Adrenal gland (tissue), 19 donors: ENCODE measurements around the gene ZMYM1. TPM values are rescaled to one million over a fixed set of nuclear protein-coding genes. Genes with fewer than 3 reads are reported as not detected.
A peak's percentile ranks its signal among the peaks of the same experiment; 100 is the strongest.

Experiments used
- DNase-seq, 7 donors: peaks; one replicate each; pipeline ENCODE4 v3.0.0-alpha.2; 2019 to 2020
- H3K27ac ChIP-seq, 5 donors: fragments of 200-600 bp; sonication (generic) in 4 of 5; 1 replicate in 3 of 5; 2 replicates in 2 of 5; pipeline versions ENCODE4 v1.5.1 to v1.8.0; 2016 to 2020; ENCODE audit warnings: mild to moderate bottlenecking in 1 of 5
- H3K27me3 ChIP-seq: fragments of 200-600 bp; 2 replicates; pipeline ENCODE4 v1.8.0; 2021
- H3K36me3 ChIP-seq, 2 donors: fragments of 200-600 bp; replicated peaks in 1 of 2; 1 replicate in 1 of 2; 2 replicates in 1 of 2; pipeline versions ENCODE4 v1.5.1 to v1.8.0; 2018 to 2022
- H3K4me1 ChIP-seq, 2 donors: fragments of 200-600 bp; replicated peaks in 1 of 2; 1 replicate in 1 of 2; 2 replicates in 1 of 2; pipeline versions ENCODE4 v1.5.1 to v1.8.0; 2018 to 2021
- H3K4me3 ChIP-seq, 4 donors: fragments of 200-600 bp; sonication (generic) in 3 of 4; one replicate each; pipeline ENCODE4 v1.5.1; 2016 to 2018
- H3K9me3 ChIP-seq, 3 donors: fragments of 200-600 bp; sonication (generic) in 1 of 3; replicated peaks in 1 of 3; 1 replicate in 2 of 3; 2 replicates in 1 of 3; pipeline versions ENCODE4 v1.5.1 to v1.8.0; 2016 to 2021
- CTCF ChIP-seq, 6 experiments: fragments of 450-650 bp in 4 of 6; fragments of 200-600 bp in 2 of 6; sonication (generic) in 1 of 6; IDR thresholded peaks; 1 replicate in 5 of 6; 2 replicates in 1 of 6; pipeline versions ENCODE4 v1.5.1 to v1.8.0; 2016 to 2021; ENCODE audit warnings: antibody characterized with exemption in 6 of 6, mild to moderate bottlenecking in 2 of 6, moderate library complexity in 1 of 6
- POLR2A ChIP-seq, 2 donors: fragments of 450-650 bp; IDR thresholded peaks; one replicate each; pipeline ENCODE4 v1.6.1; 2017; ENCODE audit warnings: antibody characterized with exemption in 2 of 2, mild to moderate bottlenecking in 2 of 2, moderate library complexity in 1 of 2
- WGBS, 4 donors: extraction: QIAGEN DNeasy Blood & Tissue Kit in 2 of 4; methylation state at CpG; one replicate each; pipeline versions ENCODE4 v1.1.5 to v1.1.7; 2013 to 2017; 5-methylcytosine and 5-hydroxymethylcytosine counted together
- intact Hi-C, 2 donors: fragments of 100-400 bp; cut with DNase I; formaldehyde crosslinking; loops; one replicate each; pipeline versions ENCODE4 v1.14.1 to v1.15.0; 2022 to 2023
- long read RNA-seq, 10 donors: library from polyadenylated mRNA in 3 of 10; unstranded in 2 of 10; stranded (forward) in 1 of 10; transcript quantifications; one replicate each; pipeline ENCODE4 v2.0.0 and lab custom pipeline, GENCODE V29; 2021 to 2026
- polyA plus RNA-seq, 3 donors: library from polyadenylated mRNA; stranded (reverse); fragments of 200-250 nt in 2 of 3; fragments of 350-450 nt in 1 of 3; fragmentation: Illumina TruSeq in 1 of 3; extraction: RNeasy Lipid Tissue Mini Kit (QIAGEN cat#74804) in 1 of 3; gene quantifications; one replicate each; pipeline ENCODE4 v1.2.3, GENCODE V29; 2013 to 2014
- total RNA-seq, 9 donors: library from RNA; depleted of rRNA in 4 of 9; stranded (reverse); fragments of >200 nt in 4 of 9; fragments of 120-200 nt in 1 of 9; fragmentation: NEBNext Ultra II Directional in 1 of 9; extraction: Animal tissue kit (Norgen Biotek cat#: 25700) in 1 of 9; gene quantifications; one replicate each; pipeline versions ENCODE4 v1.1.0 to v1.2.4, GENCODE V29; 2013 to 2023
- donor health status: healthy with polysubstance abuse.
- donor health status: Bipolar disorder and iron deficiency.
- donor health status: DM: yes; HTN: yes; CAD: no.
- donor health status: DM: no; HTN: no; CAD: no.
- donor health status: DM: no; HTN: no; CAD: no.
- donor health status: DM: yes; HTN: yes; CAD: no.

The ZMYM1 gene
- total RNA-seq (10 to 100 TPM in 7 of 9 donors, 1 to 10 TPM in 2; 7.8 to 22.0 (median 13.3) TPM), polyA plus RNA-seq (1 to 10 TPM; 3.7 to 8.9 (median 8.0) TPM)
- long read RNA-seq, donor 1, result 0 reads
- long read RNA-seq, donor 2, partial matches to known transcripts, result 0 of 1 reads
- long read RNA-seq, donor 2, other reads (novel, unspliced or antisense), result 0 of 1 reads
- long read RNA-seq, donor 3, partial matches to known transcripts, result 0 of 1 reads
- long read RNA-seq, donor 3, other reads (novel, unspliced or antisense), result 0 of 1 reads
- long read RNA-seq, donor 4, partial matches to known transcripts, result 5 of 5 reads
- long read RNA-seq, donor 4, other reads (novel, unspliced or antisense), result 0 of 5 reads
- long read RNA-seq, donor 5, full-length matches to known transcripts, result 4 of 9 reads
- long read RNA-seq, donor 5, partial matches to known transcripts, result 1 of 9 reads
- long read RNA-seq, donor 5, other reads (novel, unspliced or antisense), result 4 of 9 reads
- long read RNA-seq, donor 6, partial matches to known transcripts, result 2 of 3 reads
- long read RNA-seq, donor 6, other reads (novel, unspliced or antisense), result 1 of 3 reads
- long read RNA-seq, donor 7, result 0 reads
- long read RNA-seq, donor 8, partial matches to known transcripts, result 5 of 5 reads
- long read RNA-seq, donor 8, other reads (novel, unspliced or antisense), result 0 of 5 reads
- long read RNA-seq, donor 9, result 0 reads
- long read RNA-seq, donor 10, result 0 reads

GRCh38 chr1:35079003-35079930 lies at the start of gene ZMYM1:
Gene ZMYM1, plus strand, starts transcription at chr1:35079385. Its CDS starts 14,603 bp downstream, at chr1:35093988.
- H3K27me3 ChIP-seq, result no peaks in the 10 kb centered on the region
- intact Hi-C loops, result no loop called here
- TF ChIP-seq CTCF (IDR thresholded peaks at IDR 0.05) (no peak), POLR2A (IDR thresholded peaks at IDR 0.05) (peak in 1 of 2 donors; percentile 72)
- H3K4me1 ChIP-seq, result peaks cover 0 to 15% of the 10 kb centered on the region in 2 donors
- H3K36me3 ChIP-seq, result no peaks in the 10 kb centered on the region
- peak within 1 kb of the TSS; percentile 63 to 86 (median 74) for H3K4me3 ChIP-seq
- no peaks in the 10 kb centered on the region for H3K9me3 ChIP-seq
- 0 to 1% (median 0%) methylated on average over 24 to 52 of the region's 52 CpGs for WGBS, 4 donors
- DNase-seq, result peak; percentile 83 to 91 (median 88)
- peak within 1 kb of the TSS; percentile 84 to 91 (median 89) for H3K27ac ChIP-seq

- peak overlapping the region in 1 of 5 donors; percentile 92 for H3K27ac ChIP-seq
- no peak for DNase-seq
- no peaks in the 10 kb centered on the region for H3K27me3 ChIP-seq
- TF ChIP-seq POLR2A (IDR thresholded peaks at IDR 0.05) (no peak), CTCF (IDR thresholded peaks at IDR 0.05) (no peak)
- peaks cover 0 to 8% of the 10 kb centered on the region in 2 donors for H3K36me3 ChIP-seq
- no peaks in the 10 kb centered on the region for H3K9me3 ChIP-seq
- peaks cover 17 to 35% of the 10 kb centered on the region in 2 donors for H3K4me1 ChIP-seq
- intact Hi-C loops, result loop anchor here in 1 of 2 donors (10.0 kb wide), 1 partner anchor 155 kb away; no protein-coding TSS in a partner anchor
- peak overlapping the region in 1 of 4 donors; percentile 72 for H3K4me3 ChIP-seq
Observed at GRCh38 chr1:35029761-35030160, 49.4 kb upstream of the ZMYM1 start.

- Histone ChIP-seq H3K27ac (peak overlapping the region in 4 of 5 donors; percentile 74 to 98 (median 93)), H3K4me1 (peaks cover 17 to 34% of the 10 kb centered on the region in 2 donors), H3K4me3 (peak overlapping the region in 2 of 4 donors; percentile 27 to 72), H3K36me3 (peaks cover 0 to 8% of the 10 kb centered on the region in 2 donors), H3K9me3 (no peaks in the 10 kb centered on the region), H3K27me3 (no peaks in the 10 kb centered on the region)
- 60 to 68% (median 61%) methylated on average over 5 of the region's 5 CpGs for WGBS, 4 donors
- no peak for DNase-seq
- TF ChIP-seq POLR2A (IDR thresholded peaks at IDR 0.05), result no peak
- no peak for TF ChIP-seq CTCF (IDR thresholded peaks at IDR 0.05)
- intact Hi-C loops, result loop anchor here in 1 of 2 donors (10.0 kb wide), 1 partner anchor 154 kb away; no protein-coding TSS in a partner anchor
Observed at GRCh38 chr1:35030338-35030737, 48.8 kb upstream of the ZMYM1 start.
